ENCODE data around the gene CLEC4D. TPM values are rescaled to one million over a fixed set of nuclear protein-coding genes. Genes with fewer than 3 reads are reported as not detected.

The CLEC4D gene
- total RNA-seq, 1 donor from 2014 or later, result not detected

DNA sequence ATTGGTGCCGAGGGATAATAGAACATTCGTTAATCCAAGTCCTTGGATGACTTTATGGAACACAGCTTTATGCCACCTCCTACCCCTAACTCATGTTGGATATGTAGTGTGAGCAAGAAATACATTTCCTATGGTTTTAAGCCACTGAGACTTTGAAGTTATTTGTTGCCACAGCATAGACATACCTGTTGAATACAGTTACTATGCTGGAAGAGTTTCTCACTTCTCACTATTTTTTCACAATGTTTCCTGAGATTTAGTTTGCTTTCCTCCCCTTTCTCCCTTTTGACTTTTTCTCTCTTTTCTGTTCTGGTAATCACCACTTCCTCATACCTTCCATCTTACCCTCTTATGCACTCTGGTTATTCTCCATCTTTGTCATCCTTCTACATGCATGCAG lies 34.9 kb downstream of the CLEC4D start:
- Mint-ChIP-seq H3K9me3 (peaks cover 5% of the 10 kb centered on the region), H3K4me3 (no peak overlapping the region), H3K27ac (no peak overlapping the region), H3K36me3 (no peaks in the 10 kb centered on the region), H3K27me3 (peaks cover 13% of the 10 kb centered on the region), H3K4me1 (ENCODE audit: unreplicated experiment) (no peaks in the 10 kb centered on the region)
- no peak for TF ChIP-seq CTCF (conservative IDR thresholded peaks at IDR 0.05)
- no peak for DNase-seq (ENCODE audit: extremely low spot score, unreplicated experiment)

- Mint-ChIP-seq H3K4me1 (ENCODE audit: unreplicated experiment) (no peaks in the 10 kb centered on the region), H3K36me3 (no peaks in the 10 kb centered on the region), H3K27ac (no peak overlapping the region), H3K27me3 (peaks cover 13% of the 10 kb centered on the region), H3K9me3 (peaks cover 5% of the 10 kb centered on the region), H3K4me3 (no peak overlapping the region)
- no peak for DNase-seq (ENCODE audit: extremely low spot score, unreplicated experiment)
- no peak for TF ChIP-seq CTCF (conservative IDR thresholded peaks at IDR 0.05)
Measured at GRCh38 chr12:8549381-8549780, 36.1 kb downstream of the CLEC4D start.

- H3K9me3 Mint-ChIP-seq, result peaks cover 4% of the 10 kb centered on the region
- no peak overlapping the region for H3K4me3 Mint-ChIP-seq
- H3K27ac Mint-ChIP-seq, result no peak overlapping the region
- H3K4me1 Mint-ChIP-seq (ENCODE audit: unreplicated experiment), result no peaks in the 10 kb centered on the region
- no peak for TF ChIP-seq CTCF (conservative IDR thresholded peaks at IDR 0.05)
- no peak for DNase-seq (ENCODE audit: extremely low spot score, unreplicated experiment)
- peaks cover 9% of the 10 kb centered on the region for H3K27me3 Mint-ChIP-seq
- H3K36me3 Mint-ChIP-seq, result no peaks in the 10 kb centered on the region
Measured at GRCh38 chr12:8553088-8553627, 39.9 kb downstream of the CLEC4D start.

DNA sequence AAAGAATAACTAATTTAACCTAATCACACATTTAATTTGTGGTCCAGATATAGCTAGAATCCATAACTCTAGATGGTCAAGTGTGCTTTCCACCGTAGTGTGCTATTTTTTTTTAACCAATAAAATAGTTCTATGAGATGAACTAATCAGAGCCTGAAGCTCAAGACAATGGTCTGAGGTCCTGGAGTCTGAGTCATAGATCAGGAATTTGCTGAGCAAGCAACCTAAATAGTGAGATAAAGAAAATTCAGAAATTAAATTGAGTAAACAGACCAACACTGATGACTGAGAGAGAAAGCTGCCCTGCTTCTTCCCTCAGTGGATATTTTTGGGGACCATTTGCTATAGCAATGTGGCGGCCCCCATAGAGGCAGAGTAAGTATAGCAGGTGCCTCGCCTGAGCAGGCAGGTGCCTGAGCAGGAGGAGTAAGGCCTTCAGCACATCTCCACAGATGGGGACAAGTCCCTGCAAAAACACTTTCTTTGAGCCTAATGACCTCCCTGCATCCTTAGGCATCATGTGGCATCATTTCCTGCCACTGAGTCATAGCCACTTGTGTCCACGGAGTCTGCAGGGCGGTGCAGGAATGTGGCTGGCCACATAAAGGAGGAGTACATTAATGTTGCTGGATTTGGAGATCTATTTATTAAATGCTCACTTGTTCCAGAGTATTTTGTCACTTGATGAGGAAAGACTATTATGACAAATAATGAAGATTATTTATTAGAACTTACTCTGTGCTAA lies 41.3 kb downstream of the CLEC4D start:
- DNase-seq (ENCODE audit: extremely low spot score, unreplicated experiment), result no peak
- no peaks in the 10 kb centered on the region for H3K9me3 Mint-ChIP-seq
- H3K4me1 Mint-ChIP-seq (ENCODE audit: unreplicated experiment), result no peaks in the 10 kb centered on the region
- H3K36me3 Mint-ChIP-seq, result no peaks in the 10 kb centered on the region
- no peak overlapping the region for H3K4me3 Mint-ChIP-seq
- no peak for TF ChIP-seq CTCF (conservative IDR thresholded peaks at IDR 0.05)
- H3K27ac Mint-ChIP-seq, result peak overlapping the region; percentile 65
- peaks cover 6% of the 10 kb centered on the region for H3K27me3 Mint-ChIP-seq

GRCh38 chr12:8556531-8557097 lies 43.3 kb downstream of the CLEC4D start:
- Mint-ChIP-seq H3K9me3 (peaks cover 12% of the 10 kb centered on the region), H3K4me1 (ENCODE audit: unreplicated experiment) (no peaks in the 10 kb centered on the region), H3K27me3 (peaks cover 6% of the 10 kb centered on the region), H3K36me3 (no peaks in the 10 kb centered on the region), H3K27ac (peak overlapping the region; percentile 5), H3K4me3 (no peak overlapping the region)
- no peak for TF ChIP-seq CTCF (conservative IDR thresholded peaks at IDR 0.05)
- DNase-seq (ENCODE audit: extremely low spot score, unreplicated experiment), result no peak

All from type B pancreatic cell (in vitro differentiated cells).